Panc1 (cell line): ENCODE data around the gene MAP3K20. TPM values are rescaled to one million over a fixed set of nuclear protein-coding genes. Genes with fewer than 3 reads are reported as not detected.
A peak's percentile ranks its signal among the peaks of the same experiment; 100 is the strongest.

Experiments
- ATAC-seq: fragments of 200-7000 bp; cut with Tn5 transposase; 2 replicates; pipeline ENCODE4 v1.9.1; 2020; ENCODE audit warnings: mild to moderate bottlenecking, moderate library complexity
- BruUV-seq: library from RNA; stranded (reverse); fragments of 400-500 nt; replicated peaks from 2 replicates; lab custom pipeline; 2021; lab: Mats Ljungman, UMichigan
- CTCF ChIA-PET: fragments of 300-600 bp; sonication (Branson Sonifier 250); formaldehyde crosslinking; loops from one replicate; lab custom pipeline; 2022; ENCODE audit warnings: antibody characterized with exemption; lab: Charles Lee
- POLR2A ChIA-PET: fragments of 300-600 bp; sonication (Branson Sonifier 250); formaldehyde crosslinking; loops from one replicate; lab custom pipeline; 2022; ENCODE audit warnings: antibody characterized with exemption; lab: Charles Lee
- DNase-seq: peaks from one replicate; pipeline ENCODE4 v3.0.0-alpha.2; 2010; ENCODE audit warnings: low read depth, low spot score
- H3K27ac ChIP-seq: 2 replicates; pipeline ENCODE4 v1.5.1; 2011; ENCODE audit warnings: mild to moderate bottlenecking, low read length, inconsistent platforms
- H3K27me3 ChIP-seq: fragments of 200-500 bp; sonication (Bioruptor generic); 2 replicates; pipeline ENCODE4 v1.6.0; 2014; ENCODE audit warnings: low read length, inconsistent platforms; ENCODE audit not compliant: control insufficient read depth, insufficient read depth
- H3K36me3 ChIP-seq: fragments of 200-500 bp; sonication (Bioruptor generic); 2 replicates; pipeline ENCODE4 v1.5.1; 2014; ENCODE audit warnings: inconsistent platforms, mild to moderate bottlenecking, low read length, moderate library complexity; ENCODE audit not compliant: control insufficient read depth, insufficient read depth
- H3K4me1 ChIP-seq: 2 replicates; pipeline ENCODE4 v1.5.1; 2011; ENCODE audit warnings: inconsistent platforms, mild to moderate bottlenecking, low read length, moderate library complexity; ENCODE audit not compliant: control insufficient read depth, insufficient read depth
- H3K4me3 ChIP-seq, 2 experiments: 2 replicates each; pipeline ENCODE4 v1.5.1; 2011 to 2012; ENCODE audit warnings: low read depth in 2 of 2, low read length in 2 of 2, mild to moderate bottlenecking in 2 of 2, inconsistent platforms in 1 of 2, moderate library complexity in 1 of 2
- H3K9me3 ChIP-seq: fragments of 200-500 bp; sonication (Bioruptor generic); 2 replicates; pipeline ENCODE4 v1.5.1; 2014; ENCODE audit warnings: low read depth, mild to moderate bottlenecking, inconsistent platforms, low read length, moderate library complexity; ENCODE audit not compliant: control insufficient read depth, insufficient read depth
- CTCF ChIP-seq: fragments of 450-650 bp; IDR thresholded peaks from 2 replicates; pipeline ENCODE4 v1.5.1; 2017; ENCODE audit warnings: mild to moderate bottlenecking
- POLR2AphosphoS5 ChIP-seq: IDR thresholded peaks from 2 replicates; pipeline ENCODE4 v1.6.1; 2012; ENCODE audit warnings: mild to moderate bottlenecking, low read depth, low read length, moderate library complexity
- REST ChIP-seq, 2 experiments: IDR thresholded peaks; 2 replicates each; pipeline ENCODE4 v1.6.1; 2011 to 2012; ENCODE audit warnings: low read depth in 2 of 2, control low read depth in 1 of 2, low read length in 1 of 2, mild to moderate bottlenecking in 1 of 2, moderate library complexity in 1 of 2; ENCODE audit not compliant: insufficient read depth in 1 of 2
- SIN3A ChIP-seq: IDR thresholded peaks from 2 replicates; pipeline ENCODE4 v1.6.1; 2012; ENCODE audit warnings: low read depth, mild to moderate bottlenecking, low read length, moderate library complexity, borderline replicate concordance; ENCODE audit not compliant: insufficient read depth
- TCF7L2 ChIP-seq: IDR thresholded peaks from 2 replicates; pipeline ENCODE4 v1.6.1; 2011; ENCODE audit warnings: mild to moderate bottlenecking, low read depth, low read length, inconsistent platforms
- in situ Hi-C: cut with HindIII; loops from 2 replicates; pipeline ENCODE4 v1.10.0; 2016; ENCODE audit warnings: low sequenced_read_pairs, low pct_unique_long_range_greater_than_20kb
- intact Hi-C: fragments of 100-400 bp; cut with micrococcal nuclease; formaldehyde crosslinking; loops from one replicate; pipeline ENCODE4 v1.10.0; 2022; ENCODE audit not compliant: unreplicated experiment
- total RNA-seq: library from RNA; stranded (reverse); gene quantifications from one replicate; pipeline ENCODE4 v1.2.1, GENCODE V29; 2021; ENCODE audit not compliant: unreplicated experiment

MAP3K20 gene
- total RNA-seq, 1 experiment from 2014 or later, result 121 TPM

- no peak overlapping the region for H3K4me3 ChIP-seq
- peak; percentile 90 for TF ChIP-seq CTCF
- TF ChIP-seq TCF7L2, result no peak
- peak; percentile 67 for TF ChIP-seq POLR2AphosphoS5
- peak overlapping the region; percentile 67 for H3K27ac ChIP-seq
- DNase-seq, result peak; percentile 92
- ChIA-PET POLR2A (no interaction called here), CTCF (interaction anchor here (0.5 to 2.3 kb wide), 8 partner anchors 19 to 373 kb away, joined by 3 to 13 read pairs (median 4); no protein-coding TSS in a partner anchor)
- H3K36me3 ChIP-seq, result peaks cover 17% of the 10 kb centered on the region; the same call in 1 of the 2 replicates
- in situ Hi-C loops, result no loop called here
- peak; percentile 95 for ATAC-seq
- H3K9me3 ChIP-seq, result no peaks in the 10 kb centered on the region
- intact Hi-C loops, result loop anchor here (5.0 kb wide), 3 partner anchors 118 to 233 kb away; no protein-coding TSS in a partner anchor
- BruUV-seq, result TSS peak; percentile 11
- peaks cover 24% of the 10 kb centered on the region for H3K4me1 ChIP-seq
- no peaks in the 10 kb centered on the region for H3K27me3 ChIP-seq
Measured at GRCh38 chr2:173210270-173211196, 134.9 kb downstream of the MAP3K20 start.

GRCh38 chr2:173213181-173213580 is 137.5 kb downstream of the MAP3K20 start:
- no peak overlapping the region for H3K4me3 ChIP-seq
- ChIA-PET CTCF (no interaction called here), POLR2A (no interaction called here)
- peaks cover 24% of the 10 kb centered on the region for H3K4me1 ChIP-seq
- peak overlapping the region; percentile 74 for H3K27ac ChIP-seq
- ATAC-seq (no peak), DNase-seq (no peak)
- H3K27me3 ChIP-seq, result no peaks in the 10 kb centered on the region
- peaks cover 7% of the 10 kb centered on the region; the same call in 1 of the 2 replicates for H3K36me3 ChIP-seq
- in situ Hi-C loops (no loop called here), intact Hi-C loops (loop anchor here (5.0 kb wide), 3 partner anchors 121 to 236 kb away; no protein-coding TSS in a partner anchor)
- no peaks in the 10 kb centered on the region for H3K9me3 ChIP-seq
- no peak for TF ChIP-seq POLR2AphosphoS5
- TF ChIP-seq CTCF, result no peak
- TF ChIP-seq TCF7L2, result no peak
- no peak for TF ChIP-seq SIN3A
- TF ChIP-seq REST (IDR thresholded peaks at IDR 0.05; ENCODE audit: insufficient read depth in 1 of 2, low read depth in 2 of 2, low read length in 1 of 2), result no peak
- no TSS peak for BruUV-seq
